ENCODE results near the gene SBF2. TPM values are rescaled to one million over a fixed set of nuclear protein-coding genes. Genes with fewer than 3 reads are reported as not detected.
A peak's percentile ranks its signal among the peaks of the same experiment; 100 is the strongest.

SBF2 gene
- total RNA-seq, 3 donors from 2014 or later (not counting 1 experiment from before 2014, with no cell fraction given): 25.2 to 26.9 (median 26.3) TPM

- peaks cover 27% of the 10 kb centered on the region for H3K27me3 ChIP-seq (ENCODE audit: control insufficient read depth, insufficient read depth, low read length)
- no peaks in the 10 kb centered on the region for H3K9me3 ChIP-seq (ENCODE audit: control insufficient read depth, insufficient read depth, low read length)
- ATAC-seq: peak in 1 of 3 donors; percentile 3
- intact Hi-C loops (cut with micrococcal nuclease): loop anchor here (10.0 kb wide), 2 partner anchors 431 to 769 kb away; no protein-coding TSS in a partner anchor
- no peaks in the 10 kb centered on the region for H3K36me3 ChIP-seq (ENCODE audit: control insufficient read depth, insufficient read depth, low read length)
- peak overlapping the region; percentile 41 for H3K27ac ChIP-seq (ENCODE audit: low read length)
- Mint-ChIP-seq H3K9me3 (no peaks in the 10 kb centered on the region), H3K36me3 (no peaks in the 10 kb centered on the region), H3K4me1 (peaks cover 48 to 57% of the 10 kb centered on the region in 2 donors), H3K4me3 (peak overlapping the region; percentile 94), H3K27me3 (ENCODE audit: low read depth in 2 of 2) (peaks cover 8 to 29% of the 10 kb centered on the region in 2 donors), H3K27ac (peak overlapping the region in 1 of 2 donors; percentile 86)
- under 1% methylated on average over 29 of the region's 29 CpGs for WGBS (ENCODE audit: insufficient coverage)
- peak in 1 of 2 donors; percentile 62 for DNase-seq
- peaks cover 60% of the 10 kb centered on the region for H3K4me1 ChIP-seq (ENCODE audit: control insufficient read depth, insufficient read depth, low read length)
- peak overlapping the region; percentile 85 for H3K4me3 ChIP-seq (ENCODE audit: low read length)
- no peak for TF ChIP-seq CTCF (IDR thresholded peaks at IDR 0.05)
Measured at GRCh38 chr11:10303558-10304363, 9.7 kb upstream of the SBF2 start.

- peak overlapping the region; percentile 65 to 86 for H3K27ac Mint-ChIP-seq
- Histone ChIP-seq H3K27ac (ENCODE audit: low read length) (peak overlapping the region; percentile 41), H3K27me3 (ENCODE audit: control insufficient read depth, insufficient read depth, low read length) (peaks cover 20% of the 10 kb centered on the region), H3K9me3 (ENCODE audit: control insufficient read depth, insufficient read depth, low read length) (no peaks in the 10 kb centered on the region), H3K36me3 (ENCODE audit: control insufficient read depth, insufficient read depth, low read length) (no peaks in the 10 kb centered on the region), H3K4me1 (ENCODE audit: control insufficient read depth, insufficient read depth, low read length) (peaks cover 60% of the 10 kb centered on the region), H3K4me3 (ENCODE audit: low read length) (peak overlapping the region; percentile 85)
- no peak for TF ChIP-seq CTCF (IDR thresholded peaks at IDR 0.05)
- no peaks in the 10 kb centered on the region for H3K36me3 Mint-ChIP-seq
- H3K4me1 Mint-ChIP-seq: peaks cover 49 to 58% of the 10 kb centered on the region in 2 donors
- H3K4me3 Mint-ChIP-seq: peak overlapping the region; percentile 94
- ATAC-seq (peak; percentile 49 to 65 (median 51)), DNase-seq (peak; percentile 72 to 86)
- intact Hi-C loops (cut with micrococcal nuclease): loop anchor here (10.0 kb wide), 2 partner anchors 432 to 768 kb away; no protein-coding TSS in a partner anchor
- no peaks in the 10 kb centered on the region for H3K9me3 Mint-ChIP-seq
- peaks cover 8 to 25% of the 10 kb centered on the region in 2 donors for H3K27me3 Mint-ChIP-seq (ENCODE audit: low read depth in 2 of 2)
- WGBS (ENCODE audit: insufficient coverage): under 1% methylated on average over 56 of the region's 56 CpGs
Measured at GRCh38 chr11:10302744-10303557, 8.9 kb upstream of the SBF2 start.

GRCh38 chr11:10302359-10302743 is 8.3 kb upstream of the SBF2 start:
- intact Hi-C loops (cut with micrococcal nuclease): loop anchor here (10.0 kb wide), 2 partner anchors 432 to 768 kb away; no protein-coding TSS in a partner anchor
- peak overlapping the region; percentile 41 for H3K27ac ChIP-seq (ENCODE audit: low read length)
- H3K27me3 Mint-ChIP-seq (ENCODE audit: low read depth in 2 of 2): peaks cover 8 to 24% of the 10 kb centered on the region in 2 donors
- no peak for DNase-seq
- 43% methylated on average over 10 of the region's 10 CpGs for WGBS (ENCODE audit: insufficient coverage)
- H3K36me3 ChIP-seq (ENCODE audit: control insufficient read depth, insufficient read depth, low read length): no peaks in the 10 kb centered on the region
- H3K36me3 Mint-ChIP-seq: no peaks in the 10 kb centered on the region
- no peak for ATAC-seq
- no peaks in the 10 kb centered on the region for H3K9me3 ChIP-seq (ENCODE audit: control insufficient read depth, insufficient read depth, low read length)
- peak overlapping the region; percentile 65 to 86 for H3K27ac Mint-ChIP-seq
- peak overlapping the region; percentile 94 for H3K4me3 Mint-ChIP-seq
- no peak for TF ChIP-seq CTCF (IDR thresholded peaks at IDR 0.05)
- peak overlapping the region; percentile 85 for H3K4me3 ChIP-seq (ENCODE audit: low read length)
- H3K27me3 ChIP-seq (ENCODE audit: control insufficient read depth, insufficient read depth, low read length): peaks cover 18% of the 10 kb centered on the region
- peaks cover 54% of the 10 kb centered on the region for H3K4me1 ChIP-seq (ENCODE audit: control insufficient read depth, insufficient read depth, low read length)
- peaks cover 48 to 56% of the 10 kb centered on the region in 2 donors for H3K4me1 Mint-ChIP-seq
- H3K9me3 Mint-ChIP-seq: no peaks in the 10 kb centered on the region

Measured in natural killer cell (primary cell).